ENCODE measurements around the gene DKKL1.
"Not testable (repeated sequence)": the region's sequence is repeated elsewhere in the genome, so short reads cannot be mapped to it uniquely, and the experiment has no call there.

Gene DKKL1

GRCh38 chr19:49371184-49371583, 7.5 kb downstream of the DKKL1 start:
- no peaks in the 10 kb centered on the region for H3K36me3 ChIP-seq (ENCODE audit: control insufficient read depth in 1 of 2, insufficient read depth in 2 of 2, low read length in 2 of 2)
- H3K4me3 ChIP-seq (ENCODE audit: low read depth in 1 of 2, low read length in 2 of 2) = no peak overlapping the region
- H3K9me3 ChIP-seq (ENCODE audit: control insufficient read depth in 1 of 2, low read length in 2 of 2) = peaks cover 0 to 7% of the 10 kb centered on the region in 2 donors
- no peaks in the 10 kb centered on the region for H3K4me1 ChIP-seq (ENCODE audit: control insufficient read depth in 1 of 2, insufficient read depth in 2 of 2, low read length in 2 of 2)
- no peak overlapping the region for H3K27ac ChIP-seq (ENCODE audit: low read length)
- H3K27me3 ChIP-seq (ENCODE audit: low read depth, low read length) = no peaks in the 10 kb centered on the region

GRCh38 chr19:49373174-49373573, 9.5 kb downstream of the DKKL1 start:
- H3K27ac ChIP-seq (ENCODE audit: low read length); H3K4me3 ChIP-seq (ENCODE audit: low read depth in 1 of 2, low read length in 2 of 2); H3K9me3 ChIP-seq (ENCODE audit: control insufficient read depth in 1 of 2, low read length in 2 of 2); H3K4me1 ChIP-seq (ENCODE audit: control insufficient read depth in 1 of 2, insufficient read depth in 2 of 2, low read length in 2 of 2); H3K27me3 ChIP-seq (ENCODE audit: low read depth, low read length); H3K36me3 ChIP-seq (ENCODE audit: control insufficient read depth in 1 of 2, insufficient read depth in 2 of 2, low read length in 2 of 2): not testable (repeated sequence)

DNA sequence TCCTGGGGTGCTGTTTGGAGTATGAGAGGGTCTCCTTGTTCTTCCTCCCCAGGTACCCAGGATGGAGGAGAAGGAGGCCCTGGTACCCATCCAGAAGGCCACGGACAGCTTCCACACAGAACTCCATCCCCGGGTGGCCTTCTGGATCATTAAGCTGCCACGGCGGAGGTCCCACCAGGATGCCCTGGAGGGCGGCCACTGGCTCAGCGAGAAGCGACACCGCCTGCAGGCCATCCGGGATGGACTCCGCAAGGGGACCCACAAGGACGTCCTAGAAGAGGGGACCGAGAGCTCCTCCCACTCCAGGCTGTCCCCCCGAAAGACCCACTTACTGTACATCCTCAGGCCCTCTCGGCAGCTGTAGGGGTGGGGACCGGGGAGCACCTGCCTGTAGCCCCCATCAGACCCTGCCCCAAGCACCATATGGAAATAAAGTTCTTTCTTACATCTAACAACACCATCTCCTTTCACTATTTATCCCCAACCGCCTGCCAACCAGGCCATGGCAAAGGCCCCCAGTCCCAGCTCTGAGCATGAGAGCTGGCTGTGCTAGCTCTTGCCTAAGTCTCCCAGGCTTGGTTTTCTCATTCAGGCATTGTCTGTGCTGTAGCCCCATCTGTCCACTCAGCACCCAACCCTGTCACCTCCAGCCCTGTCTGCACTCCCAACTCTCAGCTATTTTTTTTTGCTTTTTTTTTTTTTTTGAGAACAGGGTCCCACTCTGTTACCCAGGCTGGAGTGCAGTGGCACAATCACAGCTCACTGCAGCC, 11.2 kb downstream of the DKKL1 start:
- H3K9me3 ChIP-seq (ENCODE audit: control insufficient read depth in 1 of 2, low read length in 2 of 2) = no peaks in the 10 kb centered on the region

GRCh38 chr19:49378512-49378911, 14.8 kb downstream of the DKKL1 start:
- Histone ChIP-seq H3K27ac (ENCODE audit: low read length) (no peak overlapping the region), H3K4me3 (ENCODE audit: low read depth in 1 of 2, low read length in 2 of 2) (no peak overlapping the region), H3K27me3 (ENCODE audit: low read depth, low read length) (no peaks in the 10 kb centered on the region), H3K4me1 (ENCODE audit: control insufficient read depth in 1 of 2, insufficient read depth in 2 of 2, low read length in 2 of 2) (no peaks in the 10 kb centered on the region), H3K9me3 (ENCODE audit: control insufficient read depth in 1 of 2, low read length in 2 of 2) (peaks cover 5% of the 10 kb centered on the region in 2 donors), H3K36me3 (ENCODE audit: control insufficient read depth in 1 of 2, insufficient read depth in 2 of 2, low read length in 2 of 2) (no peaks in the 10 kb centered on the region)

More for the DNA sequence above, 11.2 kb downstream of the DKKL1 start:
- no peak overlapping the region for H3K4me3 ChIP-seq (ENCODE audit: low read depth in 1 of 2, low read length in 2 of 2)
- no peaks in the 10 kb centered on the region for H3K4me1 ChIP-seq (ENCODE audit: control insufficient read depth in 1 of 2, insufficient read depth in 2 of 2, low read length in 2 of 2)
- H3K27ac ChIP-seq (ENCODE audit: low read length) = no peak overlapping the region
- H3K36me3 ChIP-seq (ENCODE audit: control insufficient read depth in 1 of 2, insufficient read depth in 2 of 2, low read length in 2 of 2) = no peaks in the 10 kb centered on the region
- no peaks in the 10 kb centered on the region for H3K27me3 ChIP-seq (ENCODE audit: low read depth, low read length)

DNA sequence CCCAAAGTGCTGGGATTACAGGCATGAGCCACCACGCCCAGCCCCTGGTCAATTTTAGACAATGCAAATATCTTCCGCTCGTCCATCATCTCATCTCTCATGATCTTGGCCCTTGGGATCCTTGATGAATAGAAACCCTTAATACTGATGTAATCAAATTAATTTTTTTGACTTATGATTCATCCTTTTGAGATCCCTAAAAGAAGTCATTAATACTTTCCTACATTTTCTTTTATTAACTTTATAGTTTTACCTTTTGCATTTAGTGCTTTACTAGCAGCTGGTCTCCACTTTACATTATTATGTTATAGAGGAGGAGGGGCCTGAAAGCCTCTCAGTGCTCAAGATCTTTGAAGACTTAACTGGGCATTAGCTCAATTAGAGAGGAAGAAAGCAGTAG, 16.7 kb downstream of the DKKL1 start:
- H3K27me3 ChIP-seq (ENCODE audit: low read depth, low read length) = no peaks in the 10 kb centered on the region
- H3K27ac ChIP-seq (ENCODE audit: low read length) = no peak overlapping the region
- H3K36me3 ChIP-seq (ENCODE audit: control insufficient read depth in 1 of 2, insufficient read depth in 2 of 2, low read length in 2 of 2) = no peaks in the 10 kb centered on the region
- H3K9me3 ChIP-seq (ENCODE audit: control insufficient read depth in 1 of 2, low read length in 2 of 2) = peaks cover 5% of the 10 kb centered on the region in 2 donors
- H3K4me1 ChIP-seq (ENCODE audit: control insufficient read depth in 1 of 2, insufficient read depth in 2 of 2, low read length in 2 of 2) = no peaks in the 10 kb centered on the region
- H3K4me3 ChIP-seq (ENCODE audit: low read depth in 1 of 2, low read length in 2 of 2) = no peak overlapping the region

GRCh38 chr19:49382639-49383038, 19.0 kb downstream of the DKKL1 start:
- no peaks in the 10 kb centered on the region for H3K27me3 ChIP-seq (ENCODE audit: low read depth, low read length)
- H3K9me3 ChIP-seq (ENCODE audit: control insufficient read depth in 1 of 2, low read length in 2 of 2) = peaks cover 5% of the 10 kb centered on the region in 2 donors
- H3K27ac ChIP-seq (ENCODE audit: low read length) = no peak overlapping the region
- no peak overlapping the region for H3K4me3 ChIP-seq (ENCODE audit: low read depth in 1 of 2, low read length in 2 of 2)
- H3K36me3 ChIP-seq (ENCODE audit: control insufficient read depth in 1 of 2, insufficient read depth in 2 of 2, low read length in 2 of 2) = no peaks in the 10 kb centered on the region
- H3K4me1 ChIP-seq (ENCODE audit: control insufficient read depth in 1 of 2, insufficient read depth in 2 of 2, low read length in 2 of 2) = no peaks in the 10 kb centered on the region

DNA sequence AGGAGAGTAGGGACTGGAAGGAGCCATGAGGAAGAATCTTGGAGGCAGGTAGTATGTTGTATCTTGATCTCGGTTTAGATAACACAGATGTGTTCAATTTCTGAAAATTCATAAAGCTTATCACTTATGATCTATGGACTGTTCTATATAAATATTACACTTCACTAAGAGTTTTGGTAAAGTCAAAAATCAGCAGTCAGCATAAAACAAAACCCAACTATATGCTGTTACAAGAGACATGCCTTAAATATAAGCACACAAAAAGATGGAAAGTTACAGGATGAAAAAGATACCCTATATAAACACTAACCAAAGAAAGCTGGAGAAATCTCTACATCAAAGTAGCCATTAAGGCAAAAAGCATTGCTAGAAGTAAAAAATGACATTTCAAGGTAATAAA, 19.9 kb downstream of the DKKL1 start:
- Histone ChIP-seq H3K4me1 (ENCODE audit: control insufficient read depth in 1 of 2, insufficient read depth in 2 of 2, low read length in 2 of 2) (no peaks in the 10 kb centered on the region), H3K27me3 (ENCODE audit: low read depth, low read length) (no peaks in the 10 kb centered on the region), H3K9me3 (ENCODE audit: control insufficient read depth in 1 of 2, low read length in 2 of 2) (peaks cover 5% of the 10 kb centered on the region in 2 donors), H3K27ac (ENCODE audit: low read length) (no peak overlapping the region), H3K36me3 (ENCODE audit: control insufficient read depth in 1 of 2, insufficient read depth in 2 of 2, low read length in 2 of 2) (no peaks in the 10 kb centered on the region), H3K4me3 (ENCODE audit: low read depth in 1 of 2, low read length in 2 of 2) (no peak overlapping the region)

GRCh38 chr19:49387936-49388372, 24.3 kb downstream of the DKKL1 start, which contains the start of gene KASH5:
TSS of gene KASH5 (plus strand) at chr19:49388249. CDS start at chr19:49390884, 2,635 bp downstream.
- peaks cover 0 to 2% of the 10 kb centered on the region in 2 donors for H3K9me3 ChIP-seq (ENCODE audit: control insufficient read depth in 1 of 2, low read length in 2 of 2)
- no peak within 1 kb of the TSS for H3K27ac ChIP-seq (ENCODE audit: low read length)
- no peaks in the 10 kb centered on the region for H3K4me1 ChIP-seq (ENCODE audit: control insufficient read depth in 1 of 2, insufficient read depth in 2 of 2, low read length in 2 of 2)
- no peaks in the 10 kb centered on the region for H3K27me3 ChIP-seq (ENCODE audit: low read depth, low read length)
- no peak within 1 kb of the TSS for H3K4me3 ChIP-seq (ENCODE audit: low read depth in 1 of 2, low read length in 2 of 2)
- no peaks in the 10 kb centered on the region for H3K36me3 ChIP-seq (ENCODE audit: control insufficient read depth in 1 of 2, insufficient read depth in 2 of 2, low read length in 2 of 2)

GRCh38 chr19:49389406-49389805, 25.7 kb downstream of the DKKL1 start:
- no peaks in the 10 kb centered on the region for H3K9me3 ChIP-seq (ENCODE audit: control insufficient read depth in 1 of 2, low read length in 2 of 2)
- H3K36me3 ChIP-seq (ENCODE audit: control insufficient read depth in 1 of 2, insufficient read depth in 2 of 2, low read length in 2 of 2) = no peaks in the 10 kb centered on the region
- no peaks in the 10 kb centered on the region for H3K27me3 ChIP-seq (ENCODE audit: low read depth, low read length)
- H3K4me1 ChIP-seq (ENCODE audit: control insufficient read depth in 1 of 2, insufficient read depth in 2 of 2, low read length in 2 of 2) = no peaks in the 10 kb centered on the region
- no peak overlapping the region for H3K27ac ChIP-seq (ENCODE audit: low read length)
- H3K4me3 ChIP-seq (ENCODE audit: low read depth in 1 of 2, low read length in 2 of 2) = no peak overlapping the region

GRCh38 chr19:49390131-49390928, 26.7 kb downstream of the DKKL1 start:
- Histone ChIP-seq H3K4me1 (ENCODE audit: control insufficient read depth in 1 of 2, insufficient read depth in 2 of 2, low read length in 2 of 2) (no peaks in the 10 kb centered on the region), H3K27ac (ENCODE audit: low read length) (no peak overlapping the region), H3K27me3 (ENCODE audit: low read depth, low read length) (no peaks in the 10 kb centered on the region), H3K36me3 (ENCODE audit: control insufficient read depth in 1 of 2, insufficient read depth in 2 of 2, low read length in 2 of 2) (no peaks in the 10 kb centered on the region), H3K4me3 (ENCODE audit: low read depth in 1 of 2, low read length in 2 of 2) (no peak overlapping the region), H3K9me3 (ENCODE audit: control insufficient read depth in 1 of 2, low read length in 2 of 2) (no peaks in the 10 kb centered on the region)

GRCh38 chr19:49390929-49391359, 27.3 kb downstream of the DKKL1 start:
- Histone ChIP-seq H3K27ac (ENCODE audit: low read length) (no peak overlapping the region), H3K27me3 (ENCODE audit: low read depth, low read length) (no peaks in the 10 kb centered on the region), H3K9me3 (ENCODE audit: control insufficient read depth in 1 of 2, low read length in 2 of 2) (no peaks in the 10 kb centered on the region), H3K36me3 (ENCODE audit: control insufficient read depth in 1 of 2, insufficient read depth in 2 of 2, low read length in 2 of 2) (no peaks in the 10 kb centered on the region), H3K4me1 (ENCODE audit: control insufficient read depth in 1 of 2, insufficient read depth in 2 of 2, low read length in 2 of 2) (no peaks in the 10 kb centered on the region), H3K4me3 (ENCODE audit: low read depth in 1 of 2, low read length in 2 of 2) (no peak overlapping the region)

Data from muscle layer of duodenum (tissue), 2 donors.